OCI-LY3 (cell line): Measurements from ENCODE around the gene CCNB1.

Experiments used
- CTCF ChIP-seq: fragments of 200-600, 300-600 bp; sonication (generic); IDR thresholded peaks from 2 replicates; pipeline ENCODE4 v1.5.1; 2014; ENCODE audit warnings: antibody characterized with exemption, low read length, low read depth
- EZH2phosphoT487 ChIP-seq: fragments of 200-600 bp; shearing (Covaris generic); IDR thresholded peaks from 2 replicates; pipeline ENCODE4 v1.6.1; 2018; ENCODE audit warnings: antibody characterized with exemption, mixed run types, low read depth

GRCh38 chr5:69149676-69150010 is 17.3 kb upstream of the CCNB1 start:
- no peak for TF ChIP-seq CTCF
- TF ChIP-seq EZH2phosphoT487, result no peak
